DMS79 treated with DMSO at 0.1 percent for 48 hours (cell line): ENCODE data around the gene DUXA.

Experiments used
- DNase-seq: peaks from one replicate; lab custom pipeline; 2025; lab: John Stamatoyannopoulos, UW

Gene DUXA

GRCh38 chr19:57105976-57106721 is 61.1 kb downstream of the DUXA start:
- DNase-seq, result no peak
